Kidney epithelial cell (primary cell): ENCODE data around the gene CFAP45. TPM values are rescaled to one million over a fixed set of nuclear protein-coding genes. Genes with fewer than 3 reads are reported as not detected.

Source experiments
- DNase-seq: peaks from one replicate; pipeline ENCODE4 v3.0.0-alpha.2; 2010; ENCODE audit warnings: low read depth
- H3K27me3 ChIP-seq: 2 replicates; pipeline ENCODE4 v1.6.0; 2011; ENCODE audit warnings: low read length; ENCODE audit not compliant: control insufficient read depth, insufficient read depth
- H3K36me3 ChIP-seq: 2 replicates; pipeline ENCODE4 v1.5.1; 2011; ENCODE audit warnings: low read length; ENCODE audit not compliant: control insufficient read depth, insufficient read depth
- H3K4me3 ChIP-seq: 2 replicates; pipeline ENCODE4 v1.5.1; 2011; ENCODE audit warnings: low read depth, mild to moderate bottlenecking, control low read depth, low read length
- CTCF ChIP-seq: IDR thresholded peaks from 2 replicates; pipeline ENCODE4 v1.5.1; 2011; ENCODE audit warnings: mild to moderate bottlenecking, moderate library complexity, low read length, control low read depth, inconsistent platforms; ENCODE audit not compliant: insufficient read depth, poor library complexity, severe bottlenecking
- total RNA-seq: library from RNA; depleted of rRNA; stranded (reverse); fragments of >200 nt; gene quantifications from 2 replicates; pipeline ENCODE4 v1.2.3, GENCODE V29; 2015

Gene CFAP45
- total RNA-seq, 1 donor from 2014 or later: 2.0 TPM

DNA sequence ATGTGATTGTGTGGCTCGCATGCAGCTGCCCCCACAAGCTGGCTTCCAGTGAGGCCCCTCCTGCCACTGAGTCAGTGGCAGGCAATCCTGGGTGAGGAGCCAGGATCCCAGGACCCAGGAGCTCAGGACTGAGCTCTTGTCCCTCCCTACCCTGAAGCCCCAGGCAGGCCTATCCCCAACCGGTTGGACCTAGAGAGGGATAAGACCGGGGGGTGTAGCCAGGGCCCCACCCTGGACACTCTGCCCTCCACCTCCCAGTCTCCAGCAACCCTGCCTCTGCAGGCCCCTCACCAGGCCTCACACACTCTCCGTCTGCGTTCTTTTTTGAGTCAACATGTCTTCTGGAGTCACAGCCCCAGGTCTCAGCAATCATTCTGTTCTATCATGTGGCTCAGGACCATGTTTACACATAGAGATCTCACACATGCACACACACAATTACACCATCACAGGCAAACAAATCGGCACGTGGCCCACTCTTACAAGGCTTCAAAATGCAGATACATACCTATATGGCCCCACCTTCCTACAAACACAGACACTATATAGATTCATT, 40.1 kb downstream of the CFAP45 start:
- DNase-seq: no peak
- H3K36me3 ChIP-seq: no peaks in the 10 kb centered on the region
- no peaks in the 10 kb centered on the region for H3K27me3 ChIP-seq
- H3K4me3 ChIP-seq: no peak overlapping the region
- no peak for TF ChIP-seq CTCF

DNA sequence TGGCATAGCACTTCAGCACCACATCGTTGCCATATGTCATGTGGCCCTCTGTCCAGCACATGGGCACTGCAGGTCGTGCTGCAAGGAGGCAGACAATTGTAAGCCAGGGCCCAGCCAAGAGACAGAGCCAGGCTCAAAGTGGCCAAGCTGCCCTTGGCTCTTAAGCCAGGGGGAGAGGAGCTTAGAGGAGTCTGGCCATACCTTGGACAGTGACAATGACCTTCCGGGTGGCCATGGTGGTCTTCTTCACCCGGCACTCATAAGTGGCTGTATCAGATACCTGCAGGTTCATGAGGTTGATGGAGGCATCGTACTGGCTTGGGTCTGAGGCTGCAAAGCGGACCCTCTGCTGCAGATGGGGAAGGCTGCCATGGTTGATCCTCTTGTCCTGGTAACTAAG, 42.1 kb downstream of the CFAP45 start:
- no peak for DNase-seq
- TF ChIP-seq CTCF: no peak
- Histone ChIP-seq H3K36me3 (no peaks in the 10 kb centered on the region), H3K27me3 (no peaks in the 10 kb centered on the region), H3K4me3 (no peak overlapping the region)

DNA sequence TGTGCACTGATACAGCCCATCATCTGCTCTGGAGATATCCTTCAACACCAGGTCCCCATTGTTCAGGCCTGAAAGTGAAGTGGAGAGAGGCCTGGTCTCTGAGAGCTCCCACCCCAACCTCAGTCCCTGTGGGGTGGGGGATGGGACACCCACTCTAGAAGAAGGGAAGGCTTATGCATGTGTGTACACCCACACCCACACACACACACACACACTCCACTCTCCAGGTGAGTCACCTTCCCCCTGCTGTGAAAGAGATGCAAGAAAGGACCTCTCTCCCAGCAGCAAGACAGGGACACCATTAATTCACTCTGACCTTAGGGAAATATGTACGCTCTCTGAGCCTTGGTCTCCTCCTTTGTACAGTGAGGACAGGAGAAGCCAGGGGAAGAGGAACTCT, 43.4 kb downstream of the CFAP45 start:
- no peaks in the 10 kb centered on the region for H3K27me3 ChIP-seq
- TF ChIP-seq CTCF: no peak
- no peaks in the 10 kb centered on the region for H3K36me3 ChIP-seq
- no peak for DNase-seq
- no peak overlapping the region for H3K4me3 ChIP-seq

DNA sequence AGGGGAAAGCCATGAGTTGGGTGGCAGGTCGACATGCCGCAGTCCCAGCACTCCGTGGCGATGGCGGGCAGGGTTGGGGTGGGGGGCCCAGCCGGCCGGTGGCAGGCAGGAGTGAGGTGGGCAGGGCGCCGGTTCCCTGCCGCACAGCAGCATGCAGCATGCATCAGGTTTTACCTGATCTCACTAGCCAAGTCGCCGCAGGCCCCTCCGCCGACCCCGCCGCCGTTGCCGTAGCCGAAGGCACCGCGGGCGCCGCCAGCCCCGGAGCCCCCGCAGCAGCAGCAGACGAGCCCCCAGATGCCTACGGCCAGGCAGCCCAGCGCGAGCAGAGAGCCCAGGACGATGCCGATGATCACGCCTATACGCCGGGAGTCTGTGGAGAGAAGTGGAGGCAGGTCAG, 44.3 kb downstream of the CFAP45 start:
- Histone ChIP-seq H3K27me3 (no peaks in the 10 kb centered on the region), H3K36me3 (no peaks in the 10 kb centered on the region), H3K4me3 (no peak overlapping the region)
- no peak for TF ChIP-seq CTCF
- no peak for DNase-seq

DNA sequence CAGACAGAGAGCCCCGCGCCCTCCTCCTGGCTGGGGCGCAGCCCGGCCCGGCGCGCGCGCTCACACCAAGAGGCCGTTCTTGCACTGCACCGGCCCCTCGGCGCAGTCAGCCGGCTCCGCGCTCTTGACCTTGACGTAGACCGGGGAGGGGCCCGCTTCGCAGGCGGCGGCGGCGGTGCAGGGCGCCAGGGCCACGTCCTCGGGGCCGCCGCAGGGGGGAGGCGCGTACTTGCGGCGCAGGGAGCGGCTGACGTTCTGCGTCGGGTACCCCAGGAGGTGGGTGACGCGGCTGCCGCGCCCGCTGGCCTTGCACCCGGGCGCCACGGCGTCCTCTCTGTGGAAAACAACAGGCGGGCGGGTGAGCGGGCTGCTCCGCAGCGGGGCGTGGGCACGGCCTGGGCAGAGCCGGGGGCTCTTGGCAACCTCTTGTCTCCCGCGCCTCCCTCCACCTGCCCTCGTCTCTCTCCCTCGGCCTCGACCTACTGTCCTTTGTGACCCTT, 45.2 kb downstream of the CFAP45 start:
- DNase-seq: no peak
- no peak for TF ChIP-seq CTCF
- Histone ChIP-seq H3K27me3 (no peaks in the 10 kb centered on the region), H3K36me3 (no peaks in the 10 kb centered on the region), H3K4me3 (peak overlapping the region; percentile 49)

GRCh38 chr1:159854116-159854692, 45.8 kb downstream of the CFAP45 start:
- no peak for TF ChIP-seq CTCF
- H3K36me3 ChIP-seq: no peaks in the 10 kb centered on the region
- no peaks in the 10 kb centered on the region for H3K27me3 ChIP-seq
- peak overlapping the region; percentile 49 for H3K4me3 ChIP-seq
- DNase-seq: no peak
